HG02642 (cell line): ENCODE results near the gene KCNQ1OT1.
"Not testable (repeated sequence)": the region's sequence is repeated elsewhere in the genome, so short reads cannot be mapped to it uniquely, and the experiment has no call there.

Experiments used
- ATAC-seq: cut with Tn5 transposase; IDR thresholded peaks from one replicate; pipeline ENCODE4 v1.9.1; 2021; ENCODE audit warnings: mild to moderate bottlenecking; ENCODE audit not compliant: unreplicated experiment, poor library complexity

The KCNQ1OT1 gene

GRCh38 chr11:2655834-2656622 is 43.8 kb downstream of the KCNQ1OT1 start:
- no peak for ATAC-seq

DNA sequence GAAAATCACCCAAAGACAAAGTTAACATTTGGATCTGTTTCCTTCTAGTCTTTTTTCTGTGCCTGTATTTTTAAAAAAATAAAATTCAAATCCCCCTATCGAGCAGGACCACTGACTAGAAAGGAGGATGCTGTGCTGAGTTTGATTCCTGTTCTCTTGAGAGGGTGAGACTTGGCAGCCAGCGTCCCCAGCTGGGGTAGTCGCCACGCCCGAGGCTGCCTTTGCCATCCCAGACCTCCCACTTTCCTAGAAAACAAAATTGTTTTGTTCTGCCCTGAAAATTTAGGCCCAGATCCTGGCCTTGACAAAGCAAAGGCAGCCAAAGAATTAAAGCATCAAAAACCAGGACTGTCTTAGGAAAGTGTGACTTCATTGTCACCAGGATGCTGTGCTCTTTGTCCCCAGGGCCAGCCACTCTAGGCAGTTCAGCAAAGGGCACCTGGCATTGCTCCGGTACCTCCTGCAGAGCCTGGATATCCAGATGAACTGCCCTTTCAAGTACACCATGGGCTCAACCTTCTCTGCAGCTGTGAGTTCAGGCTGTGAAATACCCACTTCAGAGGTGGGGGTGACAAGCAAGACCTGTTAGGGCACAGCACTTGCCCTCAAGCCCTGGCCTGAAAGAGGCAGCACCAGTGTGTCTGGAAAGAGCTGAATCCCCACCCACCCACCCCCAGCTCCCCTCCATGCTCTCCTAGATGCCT is 44.6 kb downstream of the KCNQ1OT1 start:
- no peak for ATAC-seq

DNA sequence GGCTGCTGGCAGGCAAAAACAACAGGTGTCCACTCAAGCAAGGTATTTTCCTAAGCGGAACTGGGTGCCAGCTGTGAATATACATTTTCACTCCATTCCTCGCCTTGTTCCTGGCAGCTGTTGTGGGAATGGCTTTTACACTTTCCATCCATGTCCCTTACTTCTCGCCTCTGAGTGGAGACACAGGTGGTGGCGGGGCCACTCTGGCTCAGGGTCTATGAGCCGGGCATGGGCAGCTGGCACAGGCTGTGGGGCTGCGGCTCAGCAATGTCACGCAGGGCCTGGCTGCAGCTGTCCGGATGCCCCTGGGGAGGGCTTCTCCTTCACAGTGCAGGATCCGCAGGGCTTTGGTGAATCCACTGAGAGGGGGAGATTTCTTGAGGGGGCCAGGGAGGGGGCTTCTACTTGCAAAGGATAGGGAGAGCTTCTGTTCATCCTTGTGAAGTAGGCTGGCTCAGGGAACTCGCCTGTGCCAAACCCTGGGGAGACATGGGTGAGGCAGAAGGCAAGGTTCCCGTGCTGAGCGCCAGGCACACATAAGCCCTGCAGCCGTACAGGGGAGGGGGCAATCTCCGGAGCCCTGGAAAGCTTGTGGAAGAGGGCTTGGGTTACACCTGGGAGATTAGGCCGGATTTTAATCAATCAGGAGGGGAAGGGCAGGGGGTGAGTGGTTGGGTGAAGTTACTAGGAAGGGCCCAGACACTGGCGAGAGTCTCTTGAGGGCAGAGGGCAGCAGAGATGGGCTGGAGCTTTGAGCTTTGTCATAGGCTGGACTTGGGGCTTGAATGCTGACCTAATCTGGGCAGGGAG is 45.7 kb downstream of the KCNQ1OT1 start:
- no peak for ATAC-seq

DNA sequence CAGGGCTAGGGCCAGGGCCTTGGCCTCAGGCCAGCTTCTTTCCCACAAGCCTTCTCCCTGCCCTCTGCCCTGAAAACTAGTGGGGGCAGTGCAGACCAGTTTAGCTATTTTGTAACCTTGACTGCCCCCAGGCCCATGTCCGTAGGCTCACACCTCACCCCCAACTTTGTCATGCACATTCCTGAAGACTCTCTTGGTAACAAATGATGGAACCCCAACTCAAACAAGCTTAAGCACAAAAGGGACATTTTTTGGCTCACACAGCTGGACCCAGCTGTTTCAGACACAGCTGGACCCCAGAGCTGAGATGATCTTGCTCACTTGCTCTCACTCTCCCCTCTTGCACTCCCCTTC is 46.6 kb downstream of the KCNQ1OT1 start:
- no peak for ATAC-seq

- ATAC-seq, result no peak
These were observed 47.2 kb downstream of the KCNQ1OT1 start for GRCh38 chr11:2652333-2653197.

DNA sequence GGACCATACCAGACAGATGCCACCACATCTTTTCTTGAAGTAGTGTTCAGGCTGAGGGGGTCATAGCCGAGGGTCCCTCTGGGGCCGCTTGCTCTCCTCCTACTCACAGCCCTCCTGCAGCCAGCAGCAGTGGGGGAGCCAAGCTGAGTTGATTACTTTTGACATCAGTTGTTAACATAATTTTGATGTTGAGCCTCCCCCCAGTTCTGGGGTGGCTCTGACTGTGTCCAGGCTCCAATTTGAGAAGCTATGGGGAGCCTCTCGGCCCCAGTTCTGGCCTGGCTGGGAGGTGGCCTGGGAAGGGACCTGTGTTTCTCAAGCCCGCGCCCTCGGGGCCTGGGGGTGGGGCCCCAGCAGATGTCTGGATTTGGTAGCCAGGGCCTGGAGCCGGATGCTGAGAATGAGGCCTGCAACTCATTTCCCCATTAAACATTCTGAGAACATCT is 47.9 kb downstream of the KCNQ1OT1 start:
- ATAC-seq, result no peak

DNA sequence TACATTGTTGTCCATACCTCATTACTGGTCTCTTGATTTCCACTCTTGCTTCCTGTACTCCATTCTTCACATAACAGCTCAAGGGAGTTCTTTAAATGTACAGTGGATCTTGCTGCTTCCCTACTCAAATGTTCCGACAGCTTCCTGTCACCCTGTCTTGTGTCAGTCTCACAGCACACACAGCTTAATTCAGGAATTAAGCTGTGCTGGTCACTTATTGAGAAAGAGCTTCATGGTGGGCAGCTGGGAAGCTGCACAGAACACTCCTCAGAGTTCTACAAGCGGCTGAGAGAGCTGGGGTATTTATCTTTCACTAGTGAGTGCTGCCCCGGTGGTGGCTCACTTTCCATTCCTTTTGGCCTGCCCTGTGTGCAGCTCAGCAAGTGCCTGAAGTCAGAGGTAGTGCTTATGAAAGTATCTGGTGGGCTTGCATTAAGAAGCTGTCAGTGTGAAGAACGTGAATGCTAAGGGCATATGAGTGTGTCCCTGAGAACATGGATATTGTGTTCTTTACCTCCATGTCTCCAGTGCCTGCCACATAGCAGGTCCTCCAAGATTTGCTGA is 48.7 kb downstream of the KCNQ1OT1 start:
- no peak for ATAC-seq

- no peak for ATAC-seq
These were observed 49.4 kb downstream of the KCNQ1OT1 start for GRCh38 chr11:2650343-2650867.

DNA sequence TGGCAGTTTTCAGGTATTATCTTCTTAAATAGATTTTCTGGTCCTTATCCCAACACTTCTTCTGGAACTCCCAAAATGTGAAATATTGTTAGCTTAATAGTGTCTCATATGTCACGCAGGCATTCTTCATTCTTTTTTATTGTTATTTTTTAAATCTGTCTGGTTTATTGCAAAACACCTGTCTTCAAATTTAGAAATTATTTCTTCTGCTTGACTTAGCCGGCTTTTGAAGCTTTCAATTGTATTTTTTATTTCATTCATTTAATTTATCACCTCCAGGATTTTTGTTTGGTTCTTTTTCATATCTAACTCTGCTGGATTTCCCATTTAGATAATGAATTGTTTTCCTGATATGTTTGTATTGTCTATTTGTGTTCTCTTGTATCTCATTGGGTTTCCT is 49.9 kb downstream of the KCNQ1OT1 start:
- ATAC-seq, result no peak

DNA sequence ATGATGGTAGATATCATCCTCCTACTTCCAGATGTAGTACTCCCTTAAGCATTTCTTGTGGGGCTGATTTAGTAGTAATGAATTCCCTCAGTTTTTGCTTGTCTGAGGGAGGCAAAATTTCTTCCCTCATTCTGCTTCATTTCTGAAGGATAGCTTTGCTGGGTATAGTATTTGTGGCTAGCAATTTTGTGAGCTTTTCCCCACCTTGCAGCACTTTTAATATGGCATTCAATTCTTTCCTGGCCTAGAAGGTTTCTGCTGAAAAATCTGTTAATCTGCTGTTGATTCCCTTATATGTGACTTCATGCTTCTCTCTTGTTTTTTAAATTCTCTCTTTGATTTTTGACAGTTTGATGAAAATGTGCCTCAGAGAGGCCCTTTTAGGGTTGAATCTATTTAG is 50.4 kb downstream of the KCNQ1OT1 start:
- ATAC-seq, result no peak

- ATAC-seq, result no peak
These were observed 51.8 kb downstream of the KCNQ1OT1 start for GRCh38 chr11:2647953-2648352.

DNA sequence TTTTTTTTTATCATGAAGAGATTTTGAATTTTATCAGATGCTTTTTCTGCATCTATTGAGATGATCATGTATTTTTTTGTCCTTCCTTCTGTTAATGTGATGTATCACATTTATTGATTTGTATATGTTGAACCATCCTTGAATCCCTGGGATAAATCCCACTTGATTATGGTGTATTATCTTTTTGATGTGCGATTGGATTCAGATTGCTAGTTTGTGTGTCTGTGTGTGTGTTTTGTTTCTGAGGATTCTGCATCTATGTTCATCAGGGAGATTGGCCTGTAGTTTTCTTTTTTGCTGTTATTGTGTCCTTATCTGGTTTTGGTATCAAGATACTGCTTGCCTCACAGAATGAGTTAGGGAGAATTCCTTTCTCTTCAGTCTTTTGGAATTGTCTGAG is 52.6 kb downstream of the KCNQ1OT1 start:
- ATAC-seq, result no peak

GRCh38 chr11:2645779-2646118 is 54.0 kb downstream of the KCNQ1OT1 start:
- ATAC-seq, result no peak

- no peak for ATAC-seq
These were observed 54.7 kb downstream of the KCNQ1OT1 start for GRCh38 chr11:2644844-2645778.

- no peak for ATAC-seq
These were observed 56.0 kb downstream of the KCNQ1OT1 start for GRCh38 chr11:2643746-2644145.

GRCh38 chr11:2641623-2642022 is 58.2 kb downstream of the KCNQ1OT1 start:
- no peak for ATAC-seq

- not testable (repeated sequence) for ATAC-seq
These were observed 60.0 kb downstream of the KCNQ1OT1 start for GRCh38 chr11:2639763-2640162.

DNA sequence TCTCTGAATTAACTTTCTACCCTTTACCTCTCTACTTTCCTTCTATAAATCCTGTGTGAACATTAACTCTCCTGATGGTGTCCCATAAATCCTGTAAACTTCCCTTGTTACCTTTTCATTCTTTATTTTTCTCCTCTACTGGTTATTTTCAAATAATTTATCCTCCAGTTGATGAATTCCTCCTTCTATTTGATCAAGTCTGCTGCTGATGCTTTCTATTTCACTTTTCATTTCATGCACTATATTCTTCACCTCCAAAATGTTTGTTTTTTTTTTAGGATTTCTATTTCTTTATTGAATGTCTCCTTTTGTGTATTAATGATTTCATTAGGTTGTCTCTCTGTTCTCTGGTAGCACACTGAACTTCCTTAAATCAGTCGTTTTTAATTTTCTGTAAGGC is 68.6 kb downstream of the KCNQ1OT1 start:
- ATAC-seq, result no peak

DNA sequence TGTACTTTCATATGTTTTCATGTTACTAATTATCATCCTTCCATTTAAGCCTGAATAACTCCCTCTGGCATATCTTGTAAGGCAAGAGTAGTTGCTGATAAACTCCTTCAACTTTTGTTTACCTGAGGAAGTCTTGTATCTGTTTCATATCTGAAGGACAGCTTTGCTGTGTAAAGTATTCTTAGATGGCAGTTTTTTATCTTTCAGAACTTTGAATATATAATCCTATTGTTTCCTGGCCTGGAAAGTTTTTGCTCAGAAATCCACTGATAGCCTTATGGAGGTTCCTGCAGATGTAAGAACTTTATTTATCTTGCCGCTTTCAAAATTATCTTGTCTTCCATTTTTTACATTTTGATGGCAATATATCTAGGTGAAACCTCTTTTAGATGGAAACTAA is 69.1 kb downstream of the KCNQ1OT1 start:
- ATAC-seq, result no peak
